ENCODE results near the gene FHOD3. TPM values are rescaled to one million over a fixed set of nuclear protein-coding genes. Genes with fewer than 3 reads are reported as not detected.

FHOD3 gene
- polyA plus RNA-seq, 1 experiment = 41.1 TPM

DNA sequence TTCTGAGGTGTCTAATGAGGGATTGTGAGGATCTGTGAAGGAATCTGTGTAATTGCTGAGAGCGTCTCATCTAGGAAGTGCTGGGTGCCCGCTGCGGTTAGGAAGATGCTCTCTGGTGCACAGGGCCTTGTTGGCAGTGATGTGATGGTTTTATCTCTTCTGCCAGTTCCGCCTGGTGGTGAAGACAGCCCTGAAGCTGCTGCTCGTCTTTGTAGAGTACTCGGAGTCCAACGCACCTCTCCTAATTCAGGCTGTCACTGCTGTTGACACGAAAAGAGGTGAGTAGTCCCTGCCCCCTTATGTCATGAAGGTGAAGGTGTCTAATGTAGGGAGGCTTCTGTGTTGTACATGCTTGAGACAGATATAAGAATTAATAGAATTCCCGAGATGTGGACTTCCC, 297.1 kb downstream of the FHOD3 start:
- CTCF ChIA-PET = no interaction called here
- Histone ChIP-seq H3K9me3 (ENCODE audit: control insufficient read depth, insufficient read depth, low read length) (no peaks in the 10 kb centered on the region), H3K27me3 (ENCODE audit: control insufficient read depth, insufficient read depth, low read length) (no peaks in the 10 kb centered on the region), H3K4me3 (ENCODE audit: low read depth, low read length) (no peak overlapping the region), H3K27ac (ENCODE audit: low read depth, low read length) (no peak overlapping the region)
- TF ChIP-seq, protein P1, sequence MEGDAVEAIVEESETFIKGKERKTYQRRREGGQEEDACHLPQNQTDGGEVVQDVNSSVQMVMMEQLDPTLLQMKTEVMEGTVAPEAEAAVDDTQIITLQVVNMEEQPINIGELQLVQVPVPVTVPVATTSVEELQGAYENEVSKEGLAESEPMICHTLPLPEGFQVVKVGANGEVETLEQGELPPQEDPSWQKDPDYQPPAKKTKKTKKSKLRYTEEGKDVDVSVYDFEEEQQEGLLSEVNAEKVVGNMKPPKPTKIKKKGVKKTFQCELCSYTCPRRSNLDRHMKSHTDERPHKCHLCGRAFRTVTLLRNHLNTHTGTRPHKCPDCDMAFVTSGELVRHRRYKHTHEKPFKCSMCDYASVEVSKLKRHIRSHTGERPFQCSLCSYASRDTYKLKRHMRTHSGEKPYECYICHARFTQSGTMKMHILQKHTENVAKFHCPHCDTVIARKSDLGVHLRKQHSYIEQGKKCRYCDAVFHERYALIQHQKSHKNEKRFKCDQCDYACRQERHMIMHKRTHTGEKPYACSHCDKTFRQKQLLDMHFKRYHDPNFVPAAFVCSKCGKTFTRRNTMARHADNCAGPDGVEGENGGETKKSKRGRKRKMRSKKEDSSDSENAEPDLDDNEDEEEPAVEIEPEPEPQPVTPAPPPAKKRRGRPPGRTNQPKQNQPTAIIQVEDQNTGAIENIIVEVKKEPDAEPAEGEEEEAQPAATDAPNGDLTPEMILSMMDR (IDR thresholded peaks at IDR 0.05; ENCODE audit: low read depth, low read length) = no peak
- POLR2A ChIA-PET = no interaction called here
- no peak for DNase-seq (ENCODE audit: low read depth, low spot score)

DNA sequence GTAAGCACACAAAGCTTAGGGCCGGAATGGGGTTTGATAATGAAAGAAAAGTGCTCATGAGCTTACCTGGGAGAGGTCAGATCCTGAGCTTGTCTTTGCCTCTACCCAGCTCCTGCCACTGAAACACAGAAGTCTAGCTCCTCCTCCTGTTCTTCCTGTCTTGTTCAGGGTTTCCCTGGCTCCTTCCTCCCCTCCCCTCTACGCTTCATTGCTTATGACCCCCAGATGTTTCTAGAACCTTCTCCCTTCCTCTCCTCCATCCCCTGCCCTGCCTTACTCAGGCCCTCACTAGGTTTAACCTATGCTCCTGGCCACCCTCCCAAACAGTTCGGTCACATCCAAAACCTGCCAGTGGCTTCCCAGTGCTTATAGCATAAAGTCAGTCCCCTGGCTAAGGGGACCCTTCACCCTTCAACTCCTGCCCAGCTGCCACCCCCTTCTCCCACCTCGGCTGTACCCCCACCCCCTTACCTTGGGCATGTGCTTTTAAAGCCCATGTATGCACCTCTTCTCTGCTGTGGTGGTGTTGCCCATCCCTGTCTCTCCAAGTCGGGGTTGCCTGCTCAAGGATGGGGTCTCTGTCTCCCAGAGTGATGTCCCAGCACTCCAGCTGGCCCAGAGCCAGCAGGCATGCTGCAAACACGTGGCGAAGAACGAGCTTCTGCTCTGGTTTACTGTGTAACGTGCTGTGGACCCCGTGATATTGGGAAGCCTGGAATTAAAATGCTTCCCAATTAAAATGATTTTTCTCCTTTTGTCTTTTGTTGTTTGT, 297.7 kb downstream of the FHOD3 start:
- H3K27ac ChIP-seq (ENCODE audit: low read depth, low read length) = no peak overlapping the region
- no peak overlapping the region for H3K4me3 ChIP-seq (ENCODE audit: low read depth, low read length)
- H3K9me3 ChIP-seq (ENCODE audit: control insufficient read depth, insufficient read depth, low read length) = no peaks in the 10 kb centered on the region
- H3K27me3 ChIP-seq (ENCODE audit: control insufficient read depth, insufficient read depth, low read length) = no peaks in the 10 kb centered on the region
- TF ChIP-seq, protein P1 (IDR thresholded peaks at IDR 0.05; ENCODE audit: low read depth, low read length) = no peak
- no peak for DNase-seq (ENCODE audit: low read depth, low spot score)
- ChIA-PET CTCF (no interaction called here), POLR2A (no interaction called here)

DNA sequence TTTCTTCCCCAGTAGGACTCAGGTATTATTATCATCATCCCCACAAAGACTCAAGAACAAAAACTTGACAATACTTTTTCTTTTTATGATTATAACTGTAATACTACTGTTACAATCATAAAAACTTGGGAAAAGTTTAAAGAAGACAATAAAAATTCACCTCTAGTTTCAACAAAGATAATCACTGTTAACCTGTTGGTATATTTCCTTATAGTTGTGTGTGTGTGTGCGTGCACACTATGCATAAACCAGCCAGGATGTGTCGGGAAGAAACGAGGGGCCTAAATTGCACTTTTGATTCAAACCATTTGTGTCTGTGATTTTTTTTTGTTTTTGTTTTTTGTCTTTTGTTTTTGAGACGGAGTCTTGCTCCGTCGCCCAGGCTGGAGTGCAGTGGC, 298.3 kb downstream of the FHOD3 start:
- no peaks in the 10 kb centered on the region for H3K27me3 ChIP-seq (ENCODE audit: control insufficient read depth, insufficient read depth, low read length)
- H3K4me3 ChIP-seq (ENCODE audit: low read depth, low read length) = no peak overlapping the region
- ChIA-PET POLR2A (no interaction called here), CTCF (no interaction called here)
- TF ChIP-seq, protein P1 (IDR thresholded peaks at IDR 0.05; ENCODE audit: low read depth, low read length) = no peak
- no peaks in the 10 kb centered on the region for H3K9me3 ChIP-seq (ENCODE audit: control insufficient read depth, insufficient read depth, low read length)
- no peak overlapping the region for H3K27ac ChIP-seq (ENCODE audit: low read depth, low read length)
- no peak for DNase-seq (ENCODE audit: low read depth, low spot score)

DNA sequence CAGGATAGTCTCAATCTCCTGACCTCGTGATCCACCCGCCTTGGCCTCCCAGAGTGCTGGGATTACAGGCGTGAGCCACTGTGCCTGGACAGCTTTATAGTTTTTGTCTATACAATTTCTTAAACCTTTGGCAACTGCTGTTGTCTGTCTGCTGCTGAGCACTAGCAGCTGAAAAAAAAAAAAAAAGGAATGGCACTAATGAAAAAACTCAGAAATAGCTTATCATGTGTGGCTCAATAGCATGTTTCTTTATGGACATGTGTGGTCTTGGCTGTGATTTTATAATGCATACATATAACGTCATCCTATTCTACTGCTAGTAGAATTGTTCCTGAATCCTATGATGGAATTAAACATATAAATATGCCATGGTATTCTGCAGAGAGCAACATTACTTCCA, 300.1 kb downstream of the FHOD3 start:
- Histone ChIP-seq H3K4me3 (ENCODE audit: low read depth, low read length) (no peak overlapping the region), H3K27me3 (ENCODE audit: control insufficient read depth, insufficient read depth, low read length) (no peaks in the 10 kb centered on the region), H3K9me3 (ENCODE audit: control insufficient read depth, insufficient read depth, low read length) (no peaks in the 10 kb centered on the region), H3K27ac (ENCODE audit: low read depth, low read length) (no peak overlapping the region)
- no peak for DNase-seq (ENCODE audit: low read depth, low spot score)
- CTCF ChIA-PET = interaction anchor here (0.8 to 1.2 kb wide), 3 partner anchors 8 to 301 kb away, joined by 3 read pairs; no protein-coding TSS in a partner anchor
- POLR2A ChIA-PET = interaction anchor here (0.5 kb wide), 1 partner anchor 506 kb away, joined by 4 read pairs; no protein-coding TSS in a partner anchor
- TF ChIP-seq, protein P1 (IDR thresholded peaks at IDR 0.05; ENCODE audit: low read depth, low read length) = no peak

DNA sequence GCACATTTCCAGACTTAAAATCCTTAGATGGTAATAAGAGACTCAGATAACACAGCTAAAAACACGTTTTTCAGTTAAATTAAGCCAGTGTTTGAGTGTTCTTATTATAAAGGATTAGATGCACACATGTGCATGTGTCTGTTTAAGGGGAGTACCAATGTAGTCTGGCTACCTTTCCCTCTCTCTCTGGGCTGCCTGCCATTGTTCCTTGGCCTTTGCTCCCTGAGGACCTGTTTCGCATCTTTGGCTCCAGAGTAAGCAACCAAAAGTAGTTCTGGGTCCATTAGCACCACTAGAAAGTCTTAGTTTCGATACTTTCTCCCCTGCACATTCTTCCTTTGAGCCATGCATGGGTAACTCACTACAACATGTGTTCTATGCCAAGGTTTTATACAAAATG, 303.0 kb downstream of the FHOD3 start:
- Histone ChIP-seq H3K4me3 (ENCODE audit: low read depth, low read length) (no peak overlapping the region), H3K27ac (ENCODE audit: low read depth, low read length) (no peak overlapping the region), H3K9me3 (ENCODE audit: control insufficient read depth, insufficient read depth, low read length) (no peaks in the 10 kb centered on the region), H3K27me3 (ENCODE audit: control insufficient read depth, insufficient read depth, low read length) (no peaks in the 10 kb centered on the region)
- TF ChIP-seq, protein P1 (IDR thresholded peaks at IDR 0.05; ENCODE audit: low read depth, low read length) = no peak
- CTCF ChIA-PET = no interaction called here
- DNase-seq (ENCODE audit: low read depth, low spot score) = no peak
- POLR2A ChIA-PET = interaction anchor here (0.7 kb wide), 1 partner anchor 93 kb away, joined by 6 read pairs; no protein-coding TSS in a partner anchor

Data from AG04450 (cell line).